ENCODE results near the gene KRTAP10-5.

Gene KRTAP10-5

DNA sequence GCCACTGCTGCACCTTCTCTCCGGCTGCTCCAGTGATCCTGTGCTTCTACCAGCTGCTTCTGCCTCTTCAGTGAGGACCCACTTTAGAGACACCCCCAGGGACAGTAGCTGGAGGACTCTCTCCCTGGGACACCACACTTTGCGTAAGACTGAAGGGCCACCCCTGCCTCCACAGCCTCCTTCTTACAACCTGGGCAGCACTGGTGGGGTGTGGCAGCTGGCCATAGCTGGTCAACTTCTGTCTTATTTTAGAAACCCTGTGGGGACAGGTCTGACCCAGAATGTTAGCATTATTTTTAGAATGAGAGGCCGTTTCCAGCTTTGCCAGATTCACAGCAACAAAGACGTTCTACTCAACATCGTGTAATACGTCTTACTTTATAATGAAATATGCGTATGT is 45.4 kb upstream of the KRTAP10-5 start:
- H3K4me3 ChIP-seq (ENCODE audit: low read depth in 1 of 2, low read length in 1 of 2), result no peak overlapping the region
- H3K9me3 ChIP-seq, result no peaks in the 10 kb centered on the region
- H3K27me3 ChIP-seq, result peaks cover 8% of the 10 kb centered on the region
- no peak overlapping the region for H3K27ac ChIP-seq
- TF ChIP-seq, protein P1, sequence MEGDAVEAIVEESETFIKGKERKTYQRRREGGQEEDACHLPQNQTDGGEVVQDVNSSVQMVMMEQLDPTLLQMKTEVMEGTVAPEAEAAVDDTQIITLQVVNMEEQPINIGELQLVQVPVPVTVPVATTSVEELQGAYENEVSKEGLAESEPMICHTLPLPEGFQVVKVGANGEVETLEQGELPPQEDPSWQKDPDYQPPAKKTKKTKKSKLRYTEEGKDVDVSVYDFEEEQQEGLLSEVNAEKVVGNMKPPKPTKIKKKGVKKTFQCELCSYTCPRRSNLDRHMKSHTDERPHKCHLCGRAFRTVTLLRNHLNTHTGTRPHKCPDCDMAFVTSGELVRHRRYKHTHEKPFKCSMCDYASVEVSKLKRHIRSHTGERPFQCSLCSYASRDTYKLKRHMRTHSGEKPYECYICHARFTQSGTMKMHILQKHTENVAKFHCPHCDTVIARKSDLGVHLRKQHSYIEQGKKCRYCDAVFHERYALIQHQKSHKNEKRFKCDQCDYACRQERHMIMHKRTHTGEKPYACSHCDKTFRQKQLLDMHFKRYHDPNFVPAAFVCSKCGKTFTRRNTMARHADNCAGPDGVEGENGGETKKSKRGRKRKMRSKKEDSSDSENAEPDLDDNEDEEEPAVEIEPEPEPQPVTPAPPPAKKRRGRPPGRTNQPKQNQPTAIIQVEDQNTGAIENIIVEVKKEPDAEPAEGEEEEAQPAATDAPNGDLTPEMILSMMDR (IDR thresholded peaks at IDR 0.05), result no peak
- peaks cover 5 to 17% of the 10 kb centered on the region in 2 experiments for H3K4me1 ChIP-seq (ENCODE audit: control insufficient read depth in 1 of 2, insufficient read depth in 1 of 2, low read depth in 1 of 2, low read length in 1 of 2)
- H3K36me3 ChIP-seq, result no peaks in the 10 kb centered on the region

DNA sequence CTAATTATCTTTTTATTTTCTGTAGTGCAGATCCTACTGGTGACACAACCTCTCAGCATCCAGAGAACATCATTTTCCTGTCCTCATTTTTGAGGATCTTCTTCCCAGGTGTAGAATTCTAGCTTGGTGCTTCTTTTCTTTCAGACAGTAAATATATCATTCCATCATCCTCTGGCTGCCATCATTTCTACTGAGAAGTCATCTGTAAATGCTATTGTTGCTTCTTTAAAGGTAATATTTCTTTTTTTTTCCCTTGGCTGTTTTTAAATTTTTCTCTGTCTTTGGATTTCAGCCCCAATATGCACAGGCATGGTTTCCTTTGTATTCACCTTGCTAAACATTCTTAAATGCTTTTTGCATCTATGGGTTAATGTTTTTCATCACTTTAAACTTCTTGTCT is 43.2 kb upstream of the KRTAP10-5 start:
- Histone ChIP-seq H3K36me3 (no peaks in the 10 kb centered on the region), H3K4me3 (ENCODE audit: low read depth in 1 of 2, low read length in 1 of 2) (no peak overlapping the region), H3K27me3 (peaks cover 5% of the 10 kb centered on the region), H3K27ac (no peak overlapping the region), H3K4me1 (ENCODE audit: control insufficient read depth in 1 of 2, insufficient read depth in 1 of 2, low read depth in 1 of 2, low read length in 1 of 2) (peaks cover 15 to 23% of the 10 kb centered on the region in 2 experiments), H3K9me3 (no peaks in the 10 kb centered on the region)
- TF ChIP-seq, protein P1 (IDR thresholded peaks at IDR 0.05), result no peak

DNA sequence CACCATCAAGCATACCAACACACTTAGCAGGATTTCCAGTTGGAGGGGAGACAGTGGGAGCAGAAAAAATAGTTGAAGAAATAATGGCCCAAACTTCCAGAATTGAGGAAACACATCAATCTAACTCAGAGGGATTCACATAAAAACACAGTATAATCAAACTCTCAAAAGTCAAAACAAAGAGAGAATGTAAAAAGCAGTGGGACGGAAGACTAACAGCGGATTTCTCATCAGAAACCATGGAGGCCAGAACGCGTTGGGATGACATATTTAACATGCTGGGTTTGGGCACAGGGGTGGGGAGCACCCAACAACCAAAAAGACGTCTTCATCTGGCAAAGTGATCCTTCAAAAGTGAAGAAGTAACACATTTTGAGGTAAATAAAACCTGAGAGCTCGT is 39.5 kb upstream of the KRTAP10-5 start:
- Histone ChIP-seq H3K9me3 (no peaks in the 10 kb centered on the region), H3K27ac (peak overlapping the region; percentile 88), H3K4me3 (ENCODE audit: low read depth in 1 of 2, low read length in 1 of 2) (no peak overlapping the region), H3K27me3 (no peaks in the 10 kb centered on the region), H3K4me1 (ENCODE audit: control insufficient read depth in 1 of 2, insufficient read depth in 1 of 2, low read depth in 1 of 2, low read length in 1 of 2) (peaks cover 30 to 44% of the 10 kb centered on the region in 2 experiments), H3K36me3 (no peaks in the 10 kb centered on the region)
- TF ChIP-seq, protein P1 (IDR thresholded peaks at IDR 0.05), result no peak

DNA sequence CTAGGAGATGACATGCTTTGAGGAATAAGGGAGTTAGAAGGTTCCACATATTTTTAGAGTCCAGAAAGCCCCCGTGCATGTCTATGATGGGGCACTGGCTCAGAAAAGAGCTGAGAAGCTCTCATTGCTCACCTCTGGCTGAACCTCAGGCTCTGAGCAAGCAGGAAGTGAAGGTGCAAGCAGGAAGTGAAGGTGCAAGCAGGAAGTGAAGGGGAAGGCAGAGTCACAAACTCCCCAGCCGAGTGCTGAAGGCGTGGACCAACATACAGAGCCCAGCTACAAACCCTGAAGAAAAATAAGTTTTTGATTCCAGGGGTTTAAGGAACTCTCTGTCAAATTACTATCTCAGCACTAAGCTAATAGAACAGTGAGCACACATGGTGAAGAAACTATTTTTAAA is 38.5 kb upstream of the KRTAP10-5 start:
- TF ChIP-seq, protein P1 (IDR thresholded peaks at IDR 0.05), result no peak
- Histone ChIP-seq H3K4me3 (ENCODE audit: low read depth in 1 of 2, low read length in 1 of 2) (peak overlapping the region; percentile 5 to 32), H3K27me3 (no peaks in the 10 kb centered on the region), H3K36me3 (no peaks in the 10 kb centered on the region), H3K4me1 (ENCODE audit: control insufficient read depth in 1 of 2, insufficient read depth in 1 of 2, low read depth in 1 of 2, low read length in 1 of 2) (peaks cover 30 to 44% of the 10 kb centered on the region in 2 experiments), H3K9me3 (no peaks in the 10 kb centered on the region), H3K27ac (peak overlapping the region; percentile 88)

DNA sequence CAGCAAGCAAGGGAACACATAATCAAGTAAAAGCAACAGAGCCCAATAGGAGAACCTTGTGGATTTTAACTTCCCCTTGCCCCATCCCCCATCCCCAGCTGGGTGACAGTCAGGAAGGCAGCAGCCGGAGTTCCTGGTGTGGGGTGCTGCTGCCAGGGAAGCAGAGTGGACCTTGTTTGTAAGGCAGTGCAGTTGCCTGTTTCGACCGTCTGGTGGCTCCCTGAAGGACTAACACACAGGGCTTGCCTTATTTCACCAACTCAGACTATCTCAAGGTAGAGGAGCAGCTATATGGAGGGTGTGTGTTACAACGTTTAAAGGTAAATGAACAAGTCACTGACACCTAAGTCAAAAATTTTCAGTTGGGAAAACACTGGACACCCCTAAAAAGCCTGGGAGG is 38.1 kb upstream of the KRTAP10-5 start:
- H3K36me3 ChIP-seq, result no peaks in the 10 kb centered on the region
- H3K4me1 ChIP-seq (ENCODE audit: control insufficient read depth in 1 of 2, insufficient read depth in 1 of 2, low read depth in 1 of 2, low read length in 1 of 2), result peaks cover 30 to 44% of the 10 kb centered on the region in 2 experiments
- peak overlapping the region; percentile 88 for H3K27ac ChIP-seq
- peak overlapping the region; percentile 5 to 32 for H3K4me3 ChIP-seq (ENCODE audit: low read depth in 1 of 2, low read length in 1 of 2)
- no peaks in the 10 kb centered on the region for H3K27me3 ChIP-seq
- H3K9me3 ChIP-seq, result no peaks in the 10 kb centered on the region
- TF ChIP-seq, protein P1 (IDR thresholded peaks at IDR 0.05), result peak; percentile 46

DNA sequence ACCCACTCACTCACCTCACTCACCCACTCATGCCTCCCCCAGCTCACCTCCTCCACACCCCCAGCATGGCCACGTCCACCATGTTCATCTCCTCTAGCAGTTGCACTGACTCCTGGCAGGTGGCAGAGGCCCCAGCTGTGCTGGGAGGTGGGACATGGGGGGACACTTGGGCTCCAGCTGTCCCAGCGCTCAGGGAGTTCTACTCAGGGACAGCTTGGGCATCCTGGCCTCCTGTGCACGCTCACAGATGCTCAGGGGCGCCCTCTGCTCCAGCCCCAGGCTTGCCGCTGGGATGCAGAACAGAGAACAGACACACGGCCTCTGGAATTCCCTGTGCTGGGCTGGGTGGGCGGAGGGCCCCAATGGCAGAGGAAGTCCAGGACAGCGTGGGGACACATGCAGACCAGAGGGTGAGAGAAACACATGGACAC is 36.7 kb upstream of the KRTAP10-5 start:
- peak overlapping the region; percentile 88 for H3K27ac ChIP-seq

More for the DNA sequence above, 36.7 kb upstream of the KRTAP10-5 start:
- Histone ChIP-seq H3K4me3 (ENCODE audit: low read depth in 1 of 2, low read length in 1 of 2) (no peak overlapping the region), H3K36me3 (no peaks in the 10 kb centered on the region), H3K4me1 (ENCODE audit: control insufficient read depth in 1 of 2, insufficient read depth in 1 of 2, low read depth in 1 of 2, low read length in 1 of 2) (peaks cover 30 to 39% of the 10 kb centered on the region in 2 experiments), H3K9me3 (no peaks in the 10 kb centered on the region), H3K27me3 (no peaks in the 10 kb centered on the region)
- TF ChIP-seq, protein P1 (IDR thresholded peaks at IDR 0.05), result no peak

Measured in neutrophil (primary cell).